GM19099 (cell line): ENCODE results near the gene RPRD1B.

ENCODE experiments used
- POLR2A ChIP-seq: IDR thresholded peaks from 3 replicates; pipeline ENCODE4 v1.6.1; 2011; ENCODE audit warnings: low read depth; ENCODE audit not compliant: insufficient read length; ENCODE audit errors: extremely low read depth

Gene RPRD1B

GRCh38 chr20:38093641-38094077 is 60.1 kb downstream of the RPRD1B start:
- TF ChIP-seq POLR2A: no peak

GRCh38 chr20:38094373-38094891 is 60.9 kb downstream of the RPRD1B start:
- TF ChIP-seq POLR2A: no peak

- TF ChIP-seq POLR2A: no peak
Observed at GRCh38 chr20:38095017-38095686, 61.6 kb downstream of the RPRD1B start.

- TF ChIP-seq POLR2A: no peak
Observed at GRCh38 chr20:38098952-38099351, 65.4 kb downstream of the RPRD1B start.

- TF ChIP-seq POLR2A: no peak
Observed at GRCh38 chr20:38104285-38104684, 70.7 kb downstream of the RPRD1B start.

GRCh38 chr20:38106461-38106860 is 72.9 kb downstream of the RPRD1B start:
- no peak for TF ChIP-seq POLR2A

- no peak for TF ChIP-seq POLR2A
Observed at GRCh38 chr20:38108438-38108985, 75.0 kb downstream of the RPRD1B start.

- no peak for TF ChIP-seq POLR2A
Observed at GRCh38 chr20:38108986-38109541, 75.5 kb downstream of the RPRD1B start.

GRCh38 chr20:38109591-38110524 is 76.3 kb downstream of the RPRD1B start:
- no peak for TF ChIP-seq POLR2A

GRCh38 chr20:38110525-38111178 is 77.1 kb downstream of the RPRD1B start:
- TF ChIP-seq POLR2A: no peak

- no peak for TF ChIP-seq POLR2A
Observed at GRCh38 chr20:38111366-38112232, 78.1 kb downstream of the RPRD1B start.

GRCh38 chr20:38112261-38112929 is 78.8 kb downstream of the RPRD1B start:
- TF ChIP-seq POLR2A: no peak

GRCh38 chr20:38112930-38113294 is 79.4 kb downstream of the RPRD1B start:
- TF ChIP-seq POLR2A: no peak
